ENCODE results near the gene STK24. TPM values are rescaled to one million over a fixed set of nuclear protein-coding genes. Genes with fewer than 3 reads are reported as not detected.

STK24 gene
- total and polyA plus RNA-seq, 2 of the 4 experiments (the other 2 are of a cell fraction): 29.2 to 43.4 TPM

DNA sequence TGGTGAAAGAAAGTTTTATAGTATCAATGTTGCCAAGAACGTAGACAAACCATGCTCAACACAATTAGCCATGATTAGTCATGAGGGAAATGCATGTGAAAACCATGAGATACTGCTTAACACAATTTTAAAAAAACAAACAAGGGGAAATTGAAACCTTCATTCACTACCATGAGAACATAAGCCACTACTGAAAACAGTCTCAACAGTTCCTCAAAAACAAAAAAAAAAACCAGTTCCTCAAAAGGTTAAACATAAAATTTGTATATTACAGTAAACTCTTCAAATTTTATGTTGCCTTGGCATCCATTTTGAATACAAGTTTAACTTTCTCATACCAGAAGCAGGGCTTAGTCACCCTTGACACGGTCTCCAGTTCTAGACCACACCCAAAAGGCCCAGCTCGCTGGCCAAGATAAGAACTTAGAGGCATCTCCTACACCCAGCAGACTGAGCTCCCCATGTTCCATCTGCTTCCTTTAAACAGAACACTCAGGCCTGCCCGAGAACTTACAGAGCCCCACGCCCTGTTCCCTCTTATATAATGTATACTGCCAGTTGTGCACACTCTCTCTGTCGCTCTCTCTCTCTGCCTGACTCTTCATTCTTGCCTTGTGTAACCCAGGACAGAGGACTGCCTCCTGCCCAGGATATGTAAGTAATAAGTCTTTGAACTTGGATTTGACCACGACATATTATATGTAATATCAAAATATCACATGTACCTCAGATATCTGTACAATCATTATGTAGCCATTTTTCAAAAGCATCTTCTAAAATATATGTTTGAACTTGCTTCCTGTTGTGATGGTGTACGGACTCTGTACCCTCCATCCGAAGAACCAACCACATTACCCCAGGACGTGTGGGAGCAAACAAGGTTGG, 67.4 kb downstream of the STK24 start (continued):
- TF ChIP-seq, protein P1, sequence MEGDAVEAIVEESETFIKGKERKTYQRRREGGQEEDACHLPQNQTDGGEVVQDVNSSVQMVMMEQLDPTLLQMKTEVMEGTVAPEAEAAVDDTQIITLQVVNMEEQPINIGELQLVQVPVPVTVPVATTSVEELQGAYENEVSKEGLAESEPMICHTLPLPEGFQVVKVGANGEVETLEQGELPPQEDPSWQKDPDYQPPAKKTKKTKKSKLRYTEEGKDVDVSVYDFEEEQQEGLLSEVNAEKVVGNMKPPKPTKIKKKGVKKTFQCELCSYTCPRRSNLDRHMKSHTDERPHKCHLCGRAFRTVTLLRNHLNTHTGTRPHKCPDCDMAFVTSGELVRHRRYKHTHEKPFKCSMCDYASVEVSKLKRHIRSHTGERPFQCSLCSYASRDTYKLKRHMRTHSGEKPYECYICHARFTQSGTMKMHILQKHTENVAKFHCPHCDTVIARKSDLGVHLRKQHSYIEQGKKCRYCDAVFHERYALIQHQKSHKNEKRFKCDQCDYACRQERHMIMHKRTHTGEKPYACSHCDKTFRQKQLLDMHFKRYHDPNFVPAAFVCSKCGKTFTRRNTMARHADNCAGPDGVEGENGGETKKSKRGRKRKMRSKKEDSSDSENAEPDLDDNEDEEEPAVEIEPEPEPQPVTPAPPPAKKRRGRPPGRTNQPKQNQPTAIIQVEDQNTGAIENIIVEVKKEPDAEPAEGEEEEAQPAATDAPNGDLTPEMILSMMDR (conservative IDR thresholded peaks at IDR 0.05; ENCODE audit: low read depth, low read length): no peak
